Astrocyte (in vitro differentiated cells and primary cell): ENCODE measurements around the gene BPTF. TPM values are rescaled to one million over a fixed set of nuclear protein-coding genes. Genes with fewer than 3 reads are reported as not detected.
A peak's percentile ranks its signal among the peaks of the same experiment; 100 is the strongest.

Source experiments
- DNase-seq: peaks from one replicate; pipeline ENCODE4 v3.0.0-alpha.2; 2010; ENCODE audit warnings: low read depth
- FAIRE-seq: peaks from 2 replicates; lab custom pipeline; 2011; peaks lifted over from hg19 to GRCh38; lab: Jason Lieb, UNC
- H2AFZ ChIP-seq: 2 replicates; pipeline ENCODE4 v1.6.0; 2012; ENCODE audit warnings: low read depth, low read length, inconsistent platforms
- H3K27ac ChIP-seq: 2 replicates; pipeline ENCODE4 v1.5.1; 2011; ENCODE audit warnings: low read depth, low read length, inconsistent platforms
- H3K27me3 ChIP-seq: 2 replicates; pipeline ENCODE4 v1.6.0; 2011; ENCODE audit warnings: low read length, inconsistent platforms; ENCODE audit not compliant: insufficient read depth
- H3K36me3 ChIP-seq: 2 replicates; pipeline ENCODE4 v1.5.1; 2011; ENCODE audit warnings: low read length, inconsistent platforms; ENCODE audit not compliant: insufficient read depth
- H3K4me1 ChIP-seq: 2 replicates; pipeline ENCODE4 v1.5.1; 2011; ENCODE audit warnings: low read length, inconsistent platforms; ENCODE audit not compliant: insufficient read depth
- H3K4me2 ChIP-seq: 2 replicates; pipeline ENCODE4 v1.6.0; 2012; ENCODE audit warnings: low read length, inconsistent platforms
- H3K4me3 ChIP-seq: 2 replicates; pipeline ENCODE4 v1.5.1; 2011; ENCODE audit warnings: low read depth, mild to moderate bottlenecking, low read length, inconsistent platforms; ENCODE audit not compliant: insufficient read depth
- H3K79me2 ChIP-seq: 2 replicates; pipeline ENCODE4 v1.6.0; 2012; ENCODE audit warnings: mild to moderate bottlenecking, low read length, inconsistent platforms; ENCODE audit not compliant: insufficient read depth
- H3K9ac ChIP-seq: 2 replicates; pipeline ENCODE4 v1.6.0; 2012; ENCODE audit warnings: mild to moderate bottlenecking, low read length, inconsistent platforms
- H3K9me3 ChIP-seq: 2 replicates; pipeline ENCODE4 v1.5.1; 2012; ENCODE audit warnings: low read depth, mild to moderate bottlenecking, low read length, inconsistent platforms; ENCODE audit not compliant: insufficient read depth
- H4K20me1 ChIP-seq: 2 replicates; pipeline ENCODE4 v1.6.0; 2012; ENCODE audit warnings: low read length, inconsistent platforms; ENCODE audit not compliant: insufficient read depth
- H3K27ac Mint-ChIP-seq: one replicate; pipeline ENCODE4 v1.8.0; 2021; ENCODE audit warnings: mild to moderate bottlenecking, mixed read lengths; ENCODE audit not compliant: unreplicated experiment
- H3K27me3 Mint-ChIP-seq: one replicate; pipeline ENCODE4 v1.8.0; 2021; ENCODE audit warnings: low read depth, mixed read lengths; ENCODE audit not compliant: unreplicated experiment
- H3K36me3 Mint-ChIP-seq: one replicate; pipeline ENCODE4 v1.8.0; 2021; ENCODE audit warnings: low read depth, mixed read lengths; ENCODE audit not compliant: unreplicated experiment
- H3K4me1 Mint-ChIP-seq: one replicate; pipeline ENCODE4 v1.8.0; 2021; ENCODE audit warnings: low read depth, mixed read lengths; ENCODE audit not compliant: unreplicated experiment
- H3K4me3 Mint-ChIP-seq: one replicate; pipeline ENCODE4 v1.8.0; 2021; ENCODE audit warnings: mild to moderate bottlenecking, moderate library complexity, mixed read lengths; ENCODE audit not compliant: unreplicated experiment
- H3K9me3 Mint-ChIP-seq: one replicate; pipeline ENCODE4 v1.8.0; 2021; ENCODE audit warnings: mild to moderate bottlenecking, mixed read lengths; ENCODE audit not compliant: unreplicated experiment
- EZH2 ChIP-seq: IDR thresholded peaks from 2 replicates; pipeline ENCODE4 v1.6.1; 2012; ENCODE audit warnings: mild to moderate bottlenecking, low read length, inconsistent platforms; ENCODE audit not compliant: insufficient read depth
- total RNA-seq: library from RNA; stranded (reverse); gene quantifications from 2 replicates; pipeline ENCODE4 v1.2.1, GENCODE V29; 2021
- TF ChIP-seq, protein P1 (sequence below): IDR thresholded peaks from 2 replicates; pipeline ENCODE4 v1.5.1; 2011; ENCODE audit warnings: low read depth, mild to moderate bottlenecking, inconsistent platforms, low read length, moderate library complexity; ENCODE audit not compliant: insufficient read depth

The BPTF gene
- total RNA-seq, 1 donor from 2014 or later = 72.7 TPM

DNA sequence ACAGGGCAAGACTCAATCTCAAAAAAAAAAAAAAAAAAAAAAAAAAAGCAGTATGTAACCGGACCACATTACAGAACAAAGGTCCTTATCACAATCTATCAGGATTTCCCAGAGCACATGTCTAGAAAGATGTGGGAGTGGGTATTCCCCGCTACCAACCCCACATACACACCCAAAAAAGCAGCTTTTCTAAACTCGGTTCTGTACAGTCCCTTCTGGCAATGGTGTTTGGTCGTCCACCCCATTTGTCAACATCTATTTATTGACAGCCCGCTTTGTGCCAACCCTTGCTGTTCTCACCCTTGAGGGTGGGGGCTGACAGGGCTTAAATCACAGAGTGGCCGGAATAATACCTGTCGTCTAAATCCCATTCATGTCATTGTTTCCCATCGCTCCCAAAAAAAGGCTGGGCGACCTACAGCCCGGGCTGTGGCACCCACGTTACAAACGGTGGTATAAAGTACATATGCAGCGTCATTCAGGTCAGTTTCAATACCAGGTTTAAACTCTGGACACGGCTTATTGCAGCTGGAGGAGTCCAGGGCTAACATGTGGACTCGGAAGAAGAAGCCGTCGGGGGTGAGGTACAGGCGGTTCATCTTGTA lies 167.3 kb downstream of the BPTF start:
- Mint-ChIP-seq H3K4me3 (peak overlapping the region; percentile 94), H3K4me1 (peaks cover 10% of the 10 kb centered on the region), H3K36me3 (no peaks in the 10 kb centered on the region), H3K27me3 (peaks cover 9% of the 10 kb centered on the region), H3K27ac (peak overlapping the region; percentile 96), H3K9me3 (no peaks in the 10 kb centered on the region)
- H2AFZ ChIP-seq = peak overlapping the region; percentile 89
- peaks cover 23% of the 10 kb centered on the region for H3K4me1 ChIP-seq
- no peak for DNase-seq
- H3K27ac ChIP-seq = peak overlapping the region; percentile 75
- H3K9me3 ChIP-seq = no peaks in the 10 kb centered on the region
- H3K4me2 ChIP-seq = peak overlapping the region; percentile 86
- no peaks in the 10 kb centered on the region for H3K36me3 ChIP-seq
- H4K20me1 ChIP-seq = no peaks in the 10 kb centered on the region
- H3K9ac ChIP-seq = peak overlapping the region; percentile 89
- TF ChIP-seq, protein P1, sequence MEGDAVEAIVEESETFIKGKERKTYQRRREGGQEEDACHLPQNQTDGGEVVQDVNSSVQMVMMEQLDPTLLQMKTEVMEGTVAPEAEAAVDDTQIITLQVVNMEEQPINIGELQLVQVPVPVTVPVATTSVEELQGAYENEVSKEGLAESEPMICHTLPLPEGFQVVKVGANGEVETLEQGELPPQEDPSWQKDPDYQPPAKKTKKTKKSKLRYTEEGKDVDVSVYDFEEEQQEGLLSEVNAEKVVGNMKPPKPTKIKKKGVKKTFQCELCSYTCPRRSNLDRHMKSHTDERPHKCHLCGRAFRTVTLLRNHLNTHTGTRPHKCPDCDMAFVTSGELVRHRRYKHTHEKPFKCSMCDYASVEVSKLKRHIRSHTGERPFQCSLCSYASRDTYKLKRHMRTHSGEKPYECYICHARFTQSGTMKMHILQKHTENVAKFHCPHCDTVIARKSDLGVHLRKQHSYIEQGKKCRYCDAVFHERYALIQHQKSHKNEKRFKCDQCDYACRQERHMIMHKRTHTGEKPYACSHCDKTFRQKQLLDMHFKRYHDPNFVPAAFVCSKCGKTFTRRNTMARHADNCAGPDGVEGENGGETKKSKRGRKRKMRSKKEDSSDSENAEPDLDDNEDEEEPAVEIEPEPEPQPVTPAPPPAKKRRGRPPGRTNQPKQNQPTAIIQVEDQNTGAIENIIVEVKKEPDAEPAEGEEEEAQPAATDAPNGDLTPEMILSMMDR = no peak
- no peak for TF ChIP-seq EZH2
- FAIRE-seq = no peak
- no peaks in the 10 kb centered on the region for H3K27me3 ChIP-seq
- no peaks in the 10 kb centered on the region for H3K79me2 ChIP-seq
- peak overlapping the region; percentile 87 for H3K4me3 ChIP-seq

DNA sequence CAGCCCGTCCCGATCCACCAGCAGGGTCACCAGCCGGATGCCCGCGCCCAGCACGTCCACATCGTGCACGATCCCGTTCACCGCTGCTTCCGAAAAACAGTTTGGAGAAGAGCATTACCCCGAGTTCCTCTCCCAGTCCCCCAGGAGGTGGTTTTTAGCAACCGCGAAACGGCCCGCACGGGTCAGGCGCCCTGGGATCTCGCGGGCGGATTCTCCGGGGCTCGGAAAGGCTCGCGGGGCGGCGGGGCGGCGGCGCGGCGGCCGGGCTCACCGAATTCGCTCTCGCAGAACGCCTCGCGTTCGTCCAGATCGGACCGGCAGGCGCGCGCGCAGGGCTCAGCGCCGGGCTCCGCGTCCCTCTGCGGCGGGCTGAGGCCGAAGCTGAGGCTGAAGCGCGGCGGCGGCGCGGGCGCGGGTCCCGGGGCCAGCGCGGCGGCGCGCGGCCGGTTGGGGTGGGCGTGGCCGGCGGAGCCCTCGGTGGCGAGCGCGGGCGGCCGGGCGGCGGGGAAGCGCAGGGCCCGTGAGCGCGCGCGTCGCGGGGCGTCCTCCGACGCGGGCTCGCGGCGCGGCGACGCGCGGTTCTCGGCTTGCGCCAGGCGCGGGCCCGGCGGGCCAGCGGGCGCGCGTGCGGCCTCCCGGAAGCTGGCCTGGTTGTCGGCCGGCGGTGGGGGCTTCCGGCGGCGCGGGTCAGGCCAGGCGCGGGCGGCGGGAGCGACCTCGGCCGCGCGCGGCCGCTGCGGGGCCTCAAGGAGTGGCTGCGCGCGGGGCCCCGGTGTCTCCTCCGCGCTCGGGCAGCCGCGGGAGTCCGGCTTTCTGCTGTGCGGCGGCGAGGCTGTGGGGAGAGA lies 168.1 kb downstream of the BPTF start:
- TF ChIP-seq EZH2 = no peak
- TF ChIP-seq, protein P1 = no peak
- Histone ChIP-seq H2AFZ (peak overlapping the region; percentile 89), H3K79me2 (no peaks in the 10 kb centered on the region), H3K27me3 (no peaks in the 10 kb centered on the region), H3K27ac (peak overlapping the region; percentile 75), H3K4me1 (peaks cover 23% of the 10 kb centered on the region), H4K20me1 (no peaks in the 10 kb centered on the region), H3K9ac (peak overlapping the region; percentile 89), H3K36me3 (no peaks in the 10 kb centered on the region), H3K4me2 (peak overlapping the region; percentile 99), H3K4me3 (peak overlapping the region; percentile 87), H3K9me3 (no peaks in the 10 kb centered on the region)
- DNase-seq = peak; percentile 68
- peaks cover 10% of the 10 kb centered on the region for H3K4me1 Mint-ChIP-seq
- peak overlapping the region; percentile 94 for H3K4me3 Mint-ChIP-seq
- H3K9me3 Mint-ChIP-seq = no peaks in the 10 kb centered on the region
- H3K27ac Mint-ChIP-seq = peak overlapping the region; percentile 96
- H3K36me3 Mint-ChIP-seq = no peaks in the 10 kb centered on the region
- FAIRE-seq = no peak
- H3K27me3 Mint-ChIP-seq = peaks cover 9% of the 10 kb centered on the region
